Measurements from ENCODE around the gene ALPI.
"Not testable (repeated sequence)": the region's sequence is repeated elsewhere in the genome, so short reads cannot be mapped to it uniquely, and the experiment has no call there.

Gene ALPI

GRCh38 chr2:232418466-232419244, 37.3 kb upstream of the ALPI start:
- no peak for DNase-seq (ENCODE audit: low read depth)
- no peak overlapping the region for H3K4me3 ChIP-seq (ENCODE audit: low read depth, low read length)
- TF ChIP-seq, protein P1, sequence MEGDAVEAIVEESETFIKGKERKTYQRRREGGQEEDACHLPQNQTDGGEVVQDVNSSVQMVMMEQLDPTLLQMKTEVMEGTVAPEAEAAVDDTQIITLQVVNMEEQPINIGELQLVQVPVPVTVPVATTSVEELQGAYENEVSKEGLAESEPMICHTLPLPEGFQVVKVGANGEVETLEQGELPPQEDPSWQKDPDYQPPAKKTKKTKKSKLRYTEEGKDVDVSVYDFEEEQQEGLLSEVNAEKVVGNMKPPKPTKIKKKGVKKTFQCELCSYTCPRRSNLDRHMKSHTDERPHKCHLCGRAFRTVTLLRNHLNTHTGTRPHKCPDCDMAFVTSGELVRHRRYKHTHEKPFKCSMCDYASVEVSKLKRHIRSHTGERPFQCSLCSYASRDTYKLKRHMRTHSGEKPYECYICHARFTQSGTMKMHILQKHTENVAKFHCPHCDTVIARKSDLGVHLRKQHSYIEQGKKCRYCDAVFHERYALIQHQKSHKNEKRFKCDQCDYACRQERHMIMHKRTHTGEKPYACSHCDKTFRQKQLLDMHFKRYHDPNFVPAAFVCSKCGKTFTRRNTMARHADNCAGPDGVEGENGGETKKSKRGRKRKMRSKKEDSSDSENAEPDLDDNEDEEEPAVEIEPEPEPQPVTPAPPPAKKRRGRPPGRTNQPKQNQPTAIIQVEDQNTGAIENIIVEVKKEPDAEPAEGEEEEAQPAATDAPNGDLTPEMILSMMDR (IDR thresholded peaks at IDR 0.05; ENCODE audit: insufficient read depth, low read depth, low read length, missing control alignments) = no peak

- no peak overlapping the region for H3K4me3 ChIP-seq (ENCODE audit: low read depth, low read length)
- TF ChIP-seq, protein P1 (IDR thresholded peaks at IDR 0.05; ENCODE audit: insufficient read depth, low read depth, low read length, missing control alignments) = no peak
- no peak for DNase-seq (ENCODE audit: low read depth)
Observed at GRCh38 chr2:232419245-232420072, 36.5 kb upstream of the ALPI start.

- DNase-seq (ENCODE audit: low read depth) = no peak
- TF ChIP-seq, protein P1 (IDR thresholded peaks at IDR 0.05; ENCODE audit: insufficient read depth, low read depth, low read length, missing control alignments) = no peak
- H3K4me3 ChIP-seq (ENCODE audit: low read depth, low read length) = no peak overlapping the region
Observed at GRCh38 chr2:232420073-232420454, 35.9 kb upstream of the ALPI start.

- H3K4me3 ChIP-seq (ENCODE audit: low read depth, low read length) = no peak overlapping the region
- TF ChIP-seq, protein P1 (IDR thresholded peaks at IDR 0.05; ENCODE audit: insufficient read depth, low read depth, low read length, missing control alignments) = peak; percentile 3
- peak; percentile 41 for DNase-seq (ENCODE audit: low read depth)
Observed at GRCh38 chr2:232420463-232421188, 35.3 kb upstream of the ALPI start.

DNA sequence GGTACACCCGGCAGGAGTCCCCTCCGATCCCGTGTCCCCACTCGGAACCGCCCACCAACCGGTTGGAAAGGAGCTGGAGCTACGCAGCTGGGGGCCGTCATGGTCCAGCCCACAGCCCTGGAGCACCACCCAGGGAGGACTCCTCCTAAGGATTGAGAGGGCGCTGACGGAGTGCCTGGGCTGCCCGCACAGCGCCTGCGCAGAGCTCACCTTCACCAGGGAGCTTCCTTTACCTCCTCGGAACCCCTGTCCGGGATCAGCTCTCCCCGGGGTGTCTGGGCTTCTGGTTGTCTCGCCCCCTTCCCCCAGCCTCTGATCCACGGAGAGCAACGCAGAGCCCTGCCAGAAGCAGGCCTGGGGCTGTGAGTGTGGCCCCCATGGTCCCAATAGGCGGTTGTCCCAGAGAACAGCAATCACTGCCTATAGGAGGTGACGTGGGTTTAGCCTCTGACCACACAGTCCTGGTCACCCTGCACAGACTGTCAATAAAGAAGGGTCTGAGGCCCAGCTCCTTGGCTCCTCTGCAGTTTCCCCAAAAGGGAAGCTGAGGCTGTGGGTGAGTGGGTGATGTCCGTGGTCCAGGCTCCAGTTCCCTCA, 34.7 kb upstream of the ALPI start:
- TF ChIP-seq, protein P1 (IDR thresholded peaks at IDR 0.05; ENCODE audit: insufficient read depth, low read depth, low read length, missing control alignments) = no peak
- no peak for DNase-seq (ENCODE audit: low read depth)
- H3K4me3 ChIP-seq (ENCODE audit: low read depth, low read length) = no peak overlapping the region

DNA sequence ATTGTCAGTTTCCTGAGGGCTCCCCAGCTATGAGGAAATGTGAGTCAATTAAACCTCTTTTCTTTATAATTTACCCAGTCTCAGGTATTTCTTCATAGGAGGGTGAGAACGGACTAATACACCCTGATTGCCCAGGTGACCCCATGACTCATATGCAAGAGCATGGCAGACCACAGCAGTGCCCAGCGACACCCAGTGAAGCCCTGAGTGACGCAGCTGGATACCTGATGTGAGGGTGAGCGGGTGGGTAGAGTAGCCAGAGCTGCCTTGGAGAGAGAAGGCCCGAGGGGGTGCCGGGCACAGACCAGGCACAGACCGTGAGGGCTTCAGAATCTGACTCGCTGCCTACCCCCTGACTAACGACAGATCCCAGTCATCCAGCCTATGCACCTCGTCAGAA, 33.9 kb upstream of the ALPI start:
- H3K4me3 ChIP-seq (ENCODE audit: low read depth, low read length) = no peak overlapping the region
- TF ChIP-seq, protein P1 (IDR thresholded peaks at IDR 0.05; ENCODE audit: insufficient read depth, low read depth, low read length, missing control alignments) = no peak
- DNase-seq (ENCODE audit: low read depth) = no peak

GRCh38 chr2:232422996-232423395, 33.0 kb upstream of the ALPI start:
- H3K4me3 ChIP-seq (ENCODE audit: low read depth, low read length); DNase-seq (ENCODE audit: low read depth): not testable (repeated sequence)

- not testable (repeated sequence) for H3K4me3 ChIP-seq (ENCODE audit: low read depth, low read length); DNase-seq (ENCODE audit: low read depth)
Observed at GRCh38 chr2:232423407-232423806, 32.5 kb upstream of the ALPI start.
